Stimulated activated CD8-positive, alpha-beta memory T cell treated with anti-CD3 and anti-CD28 coated beads, Interleukin-4, amount 100 ng/mL, for 48 hours (primary cell): ENCODE data around the gene CAMKK2.
"Not testable (repeated sequence)": the region's sequence is repeated elsewhere in the genome, so short reads cannot be mapped to it uniquely, and the experiment has no call there.

ENCODE experiments used
- DNase-seq: peaks from one replicate; pipeline ENCODE4 v3.0.0-alpha.2; 2020

The CAMKK2 gene

DNA sequence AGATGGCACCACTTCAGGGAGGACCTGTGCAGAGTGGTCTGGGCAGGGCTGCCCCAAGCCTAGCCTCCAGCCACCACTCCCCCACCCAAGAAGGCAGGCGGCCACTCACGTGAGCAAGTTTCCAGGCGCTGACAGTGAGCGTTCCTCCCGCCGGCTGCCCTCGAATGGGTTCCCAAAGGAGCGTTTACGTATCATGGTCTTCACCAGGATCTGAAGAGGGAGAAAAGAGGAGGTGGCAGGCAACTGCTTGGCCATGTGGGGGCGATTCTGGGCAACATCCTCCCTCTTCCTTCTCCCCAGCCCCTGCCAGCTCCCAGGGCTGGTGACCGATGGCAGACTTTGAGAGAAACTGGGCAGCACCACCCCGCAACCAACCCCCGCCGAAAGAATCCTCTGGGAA, 51.5 kb downstream of the CAMKK2 start:
- DNase-seq = no peak

GRCh38 chr12:121241156-121241970, 55.1 kb downstream of the CAMKK2 start:
- DNase-seq = no peak

GRCh38 chr12:121240484-121241101, 55.9 kb downstream of the CAMKK2 start:
- DNase-seq = peak; percentile 81

GRCh38 chr12:121240062-121240420, 56.5 kb downstream of the CAMKK2 start:
- no peak for DNase-seq

DNA sequence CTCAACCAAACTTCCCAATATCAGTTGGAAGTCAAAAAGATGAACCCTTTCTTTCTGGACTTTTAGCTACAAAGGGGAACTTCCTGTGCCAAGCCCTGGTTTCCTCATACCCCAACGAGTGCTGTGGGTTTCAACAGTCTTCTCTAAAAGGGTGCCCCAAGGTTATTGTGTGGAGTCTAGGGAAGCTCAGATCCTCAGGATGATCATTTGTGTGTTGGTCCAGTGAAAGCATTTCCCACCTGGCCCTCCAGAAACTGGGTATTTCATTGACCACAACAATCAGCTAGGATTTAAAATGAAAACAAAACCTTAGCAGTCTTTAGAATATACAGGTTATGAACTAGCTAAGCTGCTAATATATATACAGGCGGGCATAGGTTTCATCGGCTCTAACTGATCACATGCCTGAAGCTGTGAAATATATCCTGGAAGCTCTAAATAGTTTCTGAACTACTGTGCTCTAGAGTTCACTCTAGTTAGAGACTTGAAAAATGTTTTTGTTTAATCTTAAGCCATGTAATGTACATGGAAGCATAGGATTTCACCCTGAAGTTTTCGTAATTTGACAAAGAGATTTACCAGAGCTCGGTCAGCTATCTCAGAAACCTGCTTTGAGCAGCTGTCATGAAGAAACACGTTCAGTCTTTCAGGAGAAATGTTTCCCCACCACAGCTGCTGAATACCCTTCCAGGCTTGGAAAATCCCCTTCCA, 57.0 kb downstream of the CAMKK2 start:
- no peak for DNase-seq

- no peak for DNase-seq
These were observed 57.7 kb downstream of the CAMKK2 start for GRCh38 chr12:121238604-121239350.

GRCh38 chr12:121238086-121238485, 58.4 kb downstream of the CAMKK2 start:
- DNase-seq = no peak

DNA sequence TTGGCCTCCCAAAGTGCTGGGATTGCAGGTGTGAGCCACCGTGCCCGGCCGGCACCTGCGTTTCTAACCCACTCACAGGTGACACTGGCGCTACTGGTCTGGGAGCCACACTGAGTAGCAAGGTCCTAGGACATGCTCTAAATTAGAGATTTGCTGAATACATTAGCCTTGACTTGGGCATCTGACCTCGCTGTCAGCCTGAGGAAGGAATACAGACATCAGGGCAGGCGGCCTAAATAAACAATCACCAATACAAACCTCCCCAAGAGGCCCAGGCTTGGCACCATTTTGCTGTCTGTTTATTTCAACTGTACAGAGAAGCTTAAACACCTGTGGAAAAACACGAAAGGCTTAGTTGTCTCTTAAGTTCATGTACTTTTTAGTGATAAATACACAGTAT, 59.1 kb downstream of the CAMKK2 start:
- no peak for DNase-seq

DNA sequence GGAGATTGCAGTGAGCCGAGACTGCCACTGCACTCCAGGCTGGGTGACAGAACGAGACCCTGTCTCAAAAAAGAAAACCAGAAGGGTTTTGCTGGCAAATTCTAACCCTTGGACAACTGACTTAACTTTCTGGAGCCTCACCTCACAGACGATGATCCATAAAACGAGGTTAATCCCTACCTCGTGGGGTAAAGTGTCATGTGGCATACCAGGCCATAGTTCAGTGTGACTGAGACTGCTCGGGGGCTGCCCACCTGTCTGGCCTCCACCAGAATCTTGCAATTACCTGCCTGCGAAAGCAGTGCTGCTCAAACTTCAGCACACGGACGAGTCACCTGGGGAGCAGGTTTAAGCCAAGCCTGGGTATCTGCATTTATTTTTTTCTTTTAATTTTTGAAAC, 59.7 kb downstream of the CAMKK2 start:
- no peak for DNase-seq

- no peak for DNase-seq
These were observed 62.9 kb downstream of the CAMKK2 start for GRCh38 chr12:121233628-121234020.

GRCh38 chr12:121232977-121233627, 63.4 kb downstream of the CAMKK2 start:
- DNase-seq = no peak

GRCh38 chr12:121232163-121232562, 64.3 kb downstream of the CAMKK2 start:
- no peak for DNase-seq

DNA sequence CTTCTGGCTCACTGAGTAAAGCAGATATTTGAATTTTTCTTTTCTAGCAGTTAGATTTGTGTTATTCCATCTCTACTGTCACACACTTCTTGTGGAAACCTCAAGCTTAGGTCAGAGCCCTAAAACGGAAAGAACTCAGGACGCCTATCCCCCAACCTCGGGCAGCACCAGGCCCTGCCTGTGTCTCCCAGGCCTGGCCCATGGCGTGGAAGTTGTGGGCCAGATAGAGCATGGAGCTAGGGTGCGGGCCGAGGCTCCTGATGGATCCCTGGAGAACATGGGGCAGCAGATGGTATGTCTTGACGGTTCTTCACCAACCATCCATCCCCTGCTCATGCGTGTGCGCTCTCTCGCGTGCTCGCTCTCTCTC, 66.0 kb downstream of the CAMKK2 start:
- no peak for DNase-seq

DNA sequence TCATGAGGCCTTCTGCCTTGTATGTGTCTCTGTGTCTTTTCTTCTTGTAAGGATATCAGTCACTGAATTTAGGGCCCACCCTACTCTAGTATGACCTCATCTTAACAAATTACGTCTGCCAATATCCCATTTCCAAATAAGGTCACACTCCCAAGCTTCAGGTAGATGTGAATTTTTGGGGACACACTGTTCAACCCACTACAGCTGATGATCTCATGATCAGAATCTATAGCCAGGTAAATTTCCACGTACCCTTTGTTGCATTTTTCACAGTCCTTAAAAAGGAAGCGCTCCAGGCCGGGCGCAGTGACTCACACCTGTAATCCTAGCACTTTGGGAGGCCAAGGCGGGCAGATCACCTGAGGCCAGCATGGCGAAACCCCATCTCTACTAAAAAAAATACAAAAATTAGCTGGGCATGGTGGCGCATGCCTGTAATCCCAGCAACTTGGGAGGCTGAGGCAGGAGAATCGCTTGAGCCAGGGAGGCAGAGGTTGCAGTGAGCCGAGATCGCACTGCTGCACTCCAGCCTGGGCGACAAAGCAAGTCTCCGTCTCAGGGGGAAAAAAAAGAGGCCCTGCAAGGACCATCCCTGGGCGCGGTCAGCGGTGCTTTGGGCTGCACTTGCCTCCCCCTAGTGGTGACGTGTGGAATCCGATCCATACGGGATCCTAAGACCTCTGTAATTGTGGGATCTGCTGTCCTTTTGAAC, 66.5 kb downstream of the CAMKK2 start:
- peak; percentile 80 for DNase-seq

GRCh38 chr12:121228919-121229665, 67.4 kb downstream of the CAMKK2 start:
- no peak for DNase-seq

GRCh38 chr12:121227294-121227693, 69.2 kb downstream of the CAMKK2 start:
- DNase-seq = no peak

GRCh38 chr12:121226871-121227270, 69.6 kb downstream of the CAMKK2 start:
- not testable (repeated sequence) for DNase-seq

DNA sequence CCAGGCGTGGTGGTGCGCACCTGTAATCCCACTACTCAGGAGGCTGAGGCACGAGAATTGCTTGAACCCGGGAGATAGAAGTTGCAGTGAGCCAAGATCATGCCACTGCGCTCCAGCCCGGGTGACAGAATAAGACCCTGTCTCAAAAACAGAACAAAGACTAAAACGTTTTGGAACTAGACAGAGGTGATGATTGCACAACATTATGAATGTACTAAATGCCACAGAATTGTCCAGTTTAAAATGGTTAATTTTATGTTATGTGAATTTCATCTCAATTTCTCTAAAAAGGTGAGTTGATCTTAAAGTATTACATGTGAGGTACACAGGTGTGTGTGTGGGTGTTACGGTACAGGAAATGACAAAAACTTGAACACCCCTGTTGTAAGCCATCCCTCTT, 70.1 kb downstream of the CAMKK2 start:
- no peak for DNase-seq

GRCh38 chr12:121224591-121224990, 71.9 kb downstream of the CAMKK2 start:
- peak; percentile 43 for DNase-seq

DNA sequence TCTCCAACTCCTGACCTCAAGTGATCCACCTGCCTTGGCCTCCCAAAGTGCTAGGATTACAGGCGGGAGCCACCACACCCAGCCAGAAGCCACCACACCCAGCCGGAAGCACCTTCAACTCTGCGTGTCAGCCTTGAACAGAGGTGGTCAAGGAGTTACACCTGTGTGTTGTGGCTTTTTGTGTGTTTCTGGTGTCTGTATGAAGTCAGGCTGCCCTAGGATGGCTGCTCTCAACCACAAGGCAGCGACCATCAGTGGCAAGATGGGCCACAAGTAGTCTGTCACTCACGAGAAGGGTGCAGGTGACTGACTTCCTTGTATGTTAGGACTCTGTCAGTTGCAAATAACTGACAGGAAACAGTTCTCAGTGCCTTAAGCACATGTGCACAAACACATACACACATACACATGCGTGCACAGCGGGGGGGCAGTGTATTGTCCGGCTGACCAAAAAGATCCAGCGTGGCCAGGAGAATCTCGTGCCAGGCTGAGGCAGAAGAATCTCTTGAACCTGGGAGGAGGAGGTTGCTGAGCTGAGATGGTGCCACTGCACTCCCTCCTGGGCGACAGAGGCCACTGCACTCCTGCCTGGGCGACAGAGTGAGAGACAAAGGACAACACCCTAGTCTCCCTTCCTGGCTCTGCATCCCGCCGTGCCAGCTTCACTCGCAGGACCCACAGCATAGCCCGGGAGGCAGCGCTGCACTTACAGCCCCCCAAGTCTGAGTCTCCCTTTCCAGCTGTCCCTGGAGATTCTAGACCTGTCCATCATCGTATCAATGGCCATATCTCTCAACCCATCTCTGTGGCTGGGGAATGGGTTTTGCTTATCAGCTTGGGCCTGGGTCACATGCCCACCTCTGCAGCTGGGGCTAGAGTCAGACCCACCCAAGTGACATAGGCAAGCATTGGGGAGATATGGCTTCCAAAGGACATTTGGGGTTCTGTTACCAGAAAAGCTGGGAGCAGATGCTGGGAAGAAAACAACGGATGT, 72.9 kb downstream of the CAMKK2 start:
- peak; percentile 56 for DNase-seq
